HG02943 (cell line): ENCODE results near the gene SNRPA.
"Not testable (repeated sequence)": the region's sequence is repeated elsewhere in the genome, so short reads cannot be mapped to it uniquely, and the experiment has no call there.

ENCODE experiments used
- ATAC-seq: cut with Tn5 transposase; IDR thresholded peaks from one replicate; pipeline ENCODE4 v1.9.1; 2021; ENCODE audit warnings: mild to moderate bottlenecking, low read depth, moderate library complexity; ENCODE audit not compliant: unreplicated experiment

The SNRPA gene

DNA sequence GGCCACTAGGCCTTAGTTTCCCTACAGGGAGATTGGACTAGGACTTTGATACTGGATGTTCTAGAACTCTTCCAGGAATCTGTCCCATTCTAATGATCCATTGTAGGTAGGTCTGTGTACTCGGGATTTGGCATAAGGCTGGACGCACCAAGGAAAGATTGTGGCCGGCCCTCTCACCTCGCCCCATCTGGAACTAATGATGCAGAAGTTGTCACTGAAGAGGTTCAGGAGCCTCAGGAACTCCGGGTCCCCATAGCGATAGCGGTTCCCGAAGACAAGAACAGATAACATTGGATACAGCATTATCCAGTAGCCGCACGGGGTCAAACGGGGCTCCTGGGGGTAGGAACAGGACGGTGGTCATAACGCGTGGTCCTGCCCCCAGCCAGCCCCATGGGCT, 59.2 kb downstream of the SNRPA start:
- no peak for ATAC-seq

DNA sequence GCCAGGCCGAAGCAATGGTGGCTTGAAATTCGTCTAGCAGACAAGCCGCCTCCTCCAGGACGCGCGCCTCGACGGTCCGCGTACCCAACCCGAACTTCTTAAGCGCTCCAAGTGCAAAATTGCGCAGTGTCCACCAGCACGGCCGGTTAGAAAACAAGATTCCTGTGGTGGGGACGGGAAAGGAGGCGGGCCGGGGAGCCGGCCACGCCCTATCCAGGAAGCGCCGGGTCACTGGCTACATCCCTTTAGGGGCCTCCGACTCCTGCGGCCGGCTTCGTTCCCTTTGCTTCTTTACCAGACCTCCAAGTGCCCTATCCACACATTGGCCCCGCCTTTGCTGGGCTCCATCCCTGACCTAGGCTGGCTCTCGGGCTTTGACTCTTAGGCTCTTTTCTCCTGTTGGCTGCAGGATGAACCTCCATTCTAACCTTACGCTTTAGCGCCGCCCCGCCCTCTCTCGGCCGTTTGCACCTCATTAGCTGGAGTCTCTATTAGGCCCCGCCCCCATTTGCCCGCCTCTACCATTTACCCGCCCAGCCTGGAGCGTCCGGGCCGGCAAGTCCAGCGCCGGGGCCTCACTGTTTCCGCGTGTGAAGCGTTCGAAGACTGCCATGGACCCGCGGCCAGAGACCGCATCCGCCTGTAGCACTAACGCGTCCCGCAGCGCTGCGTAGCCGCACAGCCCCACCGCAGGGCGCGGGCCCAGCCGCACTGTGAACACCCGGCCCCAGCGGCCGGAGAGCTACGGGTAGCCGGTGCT, 59.8 kb downstream of the SNRPA start:
- ATAC-seq: not testable (repeated sequence)

DNA sequence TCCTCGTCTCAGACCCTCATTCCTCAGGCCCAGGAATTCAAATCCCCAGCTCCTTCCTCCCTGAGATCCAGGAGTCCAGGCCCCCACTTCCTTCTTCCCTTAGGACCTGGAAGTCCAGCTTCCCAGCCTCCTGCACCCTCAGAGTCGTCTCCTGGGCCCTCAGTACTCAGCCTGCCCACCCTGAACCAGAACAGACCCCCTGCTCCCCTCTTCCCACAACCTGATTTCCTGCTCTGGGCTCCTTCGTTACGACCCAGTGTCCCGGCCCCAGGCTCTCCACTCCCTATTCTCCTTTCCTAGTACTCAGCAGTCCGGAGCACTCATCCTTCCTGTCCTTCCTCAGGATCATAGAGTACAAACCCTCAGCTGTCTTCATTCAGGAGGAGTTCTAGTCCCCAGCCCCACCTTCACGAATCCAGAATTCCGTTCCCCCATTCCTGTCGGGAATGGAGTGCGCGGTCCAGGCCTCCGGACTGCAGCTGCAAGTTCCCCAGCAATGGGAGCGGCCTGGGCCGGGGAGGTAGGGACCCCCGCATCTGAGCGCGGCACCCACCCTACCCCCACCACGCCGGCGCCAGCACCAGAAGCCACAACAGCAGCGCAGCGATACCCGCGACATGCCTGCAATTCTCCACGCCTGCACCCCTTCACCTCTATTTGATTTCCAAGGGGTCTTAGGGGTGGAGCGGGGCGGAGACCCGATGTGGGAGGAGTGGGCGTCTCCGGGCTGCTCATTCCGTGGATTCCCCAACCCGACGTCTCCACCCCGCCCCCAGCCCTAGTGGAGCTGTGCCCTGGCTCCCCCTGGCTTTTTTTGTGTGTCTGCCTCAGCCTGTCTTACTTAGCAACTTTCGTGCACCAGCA, 60.7 kb downstream of the SNRPA start:
- ATAC-seq: no peak

DNA sequence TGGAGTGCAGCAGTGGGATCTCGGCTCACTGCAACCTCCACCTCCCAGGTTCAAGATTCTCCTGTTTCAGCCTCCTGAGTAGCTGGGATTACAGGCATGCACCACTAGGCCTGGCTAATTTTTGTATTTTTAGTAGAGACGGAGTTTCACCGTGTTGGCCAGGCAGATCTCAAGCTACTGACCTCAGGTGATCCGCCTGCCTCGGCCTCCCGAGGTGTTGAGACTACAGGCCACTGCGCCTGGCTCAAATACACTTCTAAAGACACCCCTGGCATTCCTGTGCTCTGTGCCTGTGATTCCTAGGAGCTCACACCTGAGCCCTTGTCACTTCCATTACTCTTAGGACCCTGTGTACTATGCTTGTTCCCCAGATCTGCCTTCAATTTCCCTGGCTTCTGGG, 61.6 kb downstream of the SNRPA start:
- not testable (repeated sequence) for ATAC-seq

DNA sequence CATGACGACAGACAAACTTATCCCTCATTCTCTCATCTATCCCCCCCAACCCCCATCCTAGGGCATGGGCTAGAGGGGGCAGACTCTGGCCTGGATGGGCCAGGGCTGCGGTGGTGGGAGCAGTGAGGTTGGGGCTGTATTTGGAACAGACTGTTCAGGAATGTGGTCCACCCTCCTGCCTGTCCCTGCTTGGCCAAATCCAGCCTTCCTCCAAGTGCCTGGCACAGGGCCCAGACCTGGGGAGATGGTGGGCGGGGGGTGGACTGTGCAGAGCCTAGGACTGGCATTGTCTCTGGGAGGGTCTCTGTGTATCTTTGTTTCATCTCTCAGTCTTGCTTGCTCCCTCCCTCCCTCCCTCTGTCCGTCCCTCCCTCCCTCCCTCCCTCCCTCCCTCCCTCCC, 62.2 kb downstream of the SNRPA start:
- no peak for ATAC-seq
